Activated CD4-positive, alpha-beta memory T cell treated with anti-CD3 and anti-CD28 coated beads for 36 hours (primary cell): Measurements from ENCODE around the gene PROSER3. TPM values are rescaled to one million over a fixed set of nuclear protein-coding genes. Genes with fewer than 3 reads are reported as not detected.
A peak's percentile ranks its signal among the peaks of the same experiment; 100 is the strongest.
"Not testable (repeated sequence)": the region's sequence is repeated elsewhere in the genome, so short reads cannot be mapped to it uniquely, and the experiment has no call there.

Experiments
- CTCF ChIA-PET: fragments of 350-600 bp; sonication (Branson Sonifier 250); formaldehyde crosslinking; loops from one replicate; lab custom pipeline; 2021; ENCODE audit warnings: antibody characterized with exemption, inconsistent platforms; lab: Charles Lee
- POLR2A ChIA-PET: fragments of 350-600 bp; sonication (Branson Sonifier 250); formaldehyde crosslinking; loops from one replicate; lab custom pipeline; 2021; ENCODE audit warnings: antibody characterized with exemption; lab: Charles Lee
- DNase-seq: peaks from one replicate; pipeline ENCODE4 v3.0.0-alpha.2; 2020
- H3K27ac Mint-ChIP-seq: one replicate; pipeline ENCODE4 v1.8.0; 2021; ENCODE audit warnings: mixed read lengths
- H3K27me3 Mint-ChIP-seq: one replicate; pipeline ENCODE4 v1.8.0; 2021; ENCODE audit warnings: mixed read lengths
- H3K36me3 Mint-ChIP-seq: one replicate; pipeline ENCODE4 v1.8.0; 2021; ENCODE audit warnings: mixed read lengths
- H3K4me1 Mint-ChIP-seq: one replicate; pipeline ENCODE4 v1.8.0; 2021; ENCODE audit warnings: low read depth, mixed read lengths
- H3K4me3 Mint-ChIP-seq: one replicate; pipeline ENCODE4 v1.8.0; 2021; ENCODE audit warnings: mild to moderate bottlenecking, mixed read lengths
- H3K9me3 Mint-ChIP-seq: one replicate; pipeline ENCODE4 v1.8.0; 2021; ENCODE audit warnings: mixed read lengths
- intact Hi-C: fragments of 100-400 bp; cut with micrococcal nuclease; formaldehyde crosslinking; loops from one replicate; pipeline ENCODE4 v1.15.1; 2023
- total RNA-seq, 2 experiments: library from RNA; stranded (reverse); gene quantifications; one replicate each; pipeline ENCODE4 v1.2.3, GENCODE V29; 2021

The PROSER3 gene
- total RNA-seq, 2 experiments from 2014 or later: 38.4 to 40.0 TPM

GRCh38 chr19:35792888-35793287 is 34.9 kb downstream of the PROSER3 start:
- ChIA-PET POLR2A (no interaction called here), CTCF (no interaction called here)
- no peak overlapping the region for H3K4me3 Mint-ChIP-seq
- intact Hi-C loops: no loop called here
- no peak for DNase-seq
- no peak overlapping the region for H3K27ac Mint-ChIP-seq
- H3K9me3 Mint-ChIP-seq: no peaks in the 10 kb centered on the region
- H3K36me3 Mint-ChIP-seq: no peaks in the 10 kb centered on the region
- H3K4me1 Mint-ChIP-seq: no peaks in the 10 kb centered on the region
- H3K27me3 Mint-ChIP-seq: peaks cover 20% of the 10 kb centered on the region

DNA sequence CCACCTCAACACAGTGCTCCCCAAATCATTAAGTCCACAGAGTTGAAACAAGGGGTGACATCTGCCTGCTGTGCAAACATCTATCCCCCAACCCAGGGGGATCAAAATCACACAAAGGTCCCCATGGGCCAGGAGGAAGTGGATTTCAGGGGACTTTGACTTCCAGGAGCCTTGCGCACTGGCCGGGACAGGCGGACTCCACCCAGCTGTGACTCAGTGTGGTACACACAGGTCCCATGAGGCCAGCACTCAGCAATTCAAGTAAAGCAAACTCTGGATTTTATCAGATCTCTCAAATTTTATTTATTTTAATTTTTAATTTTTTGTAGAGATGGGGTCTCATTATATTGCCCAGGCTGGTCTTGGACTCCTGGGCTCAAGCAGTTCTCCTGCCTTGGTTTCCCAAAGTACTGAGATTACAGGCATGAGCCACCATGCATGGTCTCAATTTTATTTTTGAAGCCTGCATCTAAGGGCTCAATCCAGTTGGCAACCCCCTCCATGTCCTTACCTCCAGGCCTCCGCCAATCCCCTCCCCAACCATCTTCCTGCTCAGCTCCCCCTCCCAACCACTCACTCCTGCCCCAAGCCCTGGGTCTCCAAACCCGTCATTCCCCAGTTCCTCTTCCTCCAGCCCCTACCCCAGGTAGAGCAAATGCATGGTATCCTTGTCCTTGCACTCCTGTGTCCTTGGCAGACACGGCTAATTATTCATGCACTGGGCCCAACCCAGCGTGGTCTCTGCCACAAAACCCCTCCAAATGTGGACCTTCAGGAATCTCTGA is 35.6 kb downstream of the PROSER3 start:
- intact Hi-C loops: no loop called here
- Mint-ChIP-seq H3K4me1 (no peaks in the 10 kb centered on the region), H3K27ac (no peak overlapping the region), H3K36me3 (no peaks in the 10 kb centered on the region), H3K27me3 (peaks cover 23% of the 10 kb centered on the region), H3K4me3 (no peak overlapping the region), H3K9me3 (no peaks in the 10 kb centered on the region)
- no peak for DNase-seq
- ChIA-PET POLR2A (no interaction called here), CTCF (no interaction called here)

- H3K4me1 Mint-ChIP-seq, H3K4me3 Mint-ChIP-seq, POLR2A ChIA-PET, DNase-seq, intact Hi-C loops, H3K27ac Mint-ChIP-seq, H3K36me3 Mint-ChIP-seq, CTCF ChIA-PET, H3K9me3 Mint-ChIP-seq: not testable (repeated sequence)
- peaks cover 27% of the 10 kb centered on the region for H3K27me3 Mint-ChIP-seq
Measured at GRCh38 chr19:35795564-35795963, 37.6 kb downstream of the PROSER3 start.

GRCh38 chr19:35796645-35797542 is 38.9 kb downstream of the PROSER3 start:
- Mint-ChIP-seq H3K4me1 (no peaks in the 10 kb centered on the region), H3K4me3 (no peak overlapping the region), H3K36me3 (no peaks in the 10 kb centered on the region), H3K9me3 (no peaks in the 10 kb centered on the region), H3K27me3 (peaks cover 27% of the 10 kb centered on the region), H3K27ac (no peak overlapping the region)
- CTCF ChIA-PET: no interaction called here
- POLR2A ChIA-PET: no interaction called here
- no peak for DNase-seq
- intact Hi-C loops: no loop called here

GRCh38 chr19:35797663-35798062 is 39.7 kb downstream of the PROSER3 start:
- DNase-seq: peak; percentile 32
- Mint-ChIP-seq H3K36me3 (no peaks in the 10 kb centered on the region), H3K4me3 (no peak overlapping the region), H3K9me3 (no peaks in the 10 kb centered on the region), H3K27me3 (peaks cover 27% of the 10 kb centered on the region), H3K4me1 (no peaks in the 10 kb centered on the region), H3K27ac (no peak overlapping the region)
- ChIA-PET CTCF (no interaction called here), POLR2A (no interaction called here)
- intact Hi-C loops: no loop called here

- Mint-ChIP-seq H3K27me3 (peaks cover 16% of the 10 kb centered on the region), H3K4me1 (peaks cover 6% of the 10 kb centered on the region), H3K36me3 (no peaks in the 10 kb centered on the region), H3K4me3 (no peak overlapping the region), H3K9me3 (no peaks in the 10 kb centered on the region), H3K27ac (no peak overlapping the region)
- ChIA-PET POLR2A (no interaction called here), CTCF (interaction anchor here (1.2 kb wide), 1 partner anchor 109 kb away, joined by 6 read pairs; no protein-coding TSS in a partner anchor)
- intact Hi-C loops: no loop called here
- no peak for DNase-seq
Measured at GRCh38 chr19:35801828-35802227, 43.9 kb downstream of the PROSER3 start.

GRCh38 chr19:35805526-35806102 is 47.6 kb downstream of the PROSER3 start:
- CTCF ChIA-PET: no interaction called here
- Mint-ChIP-seq H3K27ac (no peak overlapping the region), H3K4me1 (peaks cover 6% of the 10 kb centered on the region), H3K36me3 (no peaks in the 10 kb centered on the region), H3K27me3 (no peaks in the 10 kb centered on the region), H3K9me3 (no peaks in the 10 kb centered on the region), H3K4me3 (no peak overlapping the region)
- intact Hi-C loops: no loop called here
- no peak for DNase-seq
- POLR2A ChIA-PET: no interaction called here

GRCh38 chr19:35806597-35806996 is 48.6 kb downstream of the PROSER3 start:
- Mint-ChIP-seq H3K4me1 (peaks cover 6% of the 10 kb centered on the region), H3K36me3 (no peaks in the 10 kb centered on the region), H3K27ac (no peak overlapping the region), H3K27me3 (no peaks in the 10 kb centered on the region), H3K4me3 (no peak overlapping the region), H3K9me3 (no peaks in the 10 kb centered on the region)
- CTCF ChIA-PET: no interaction called here
- no peak for DNase-seq
- intact Hi-C loops: no loop called here
- POLR2A ChIA-PET: no interaction called here

DNA sequence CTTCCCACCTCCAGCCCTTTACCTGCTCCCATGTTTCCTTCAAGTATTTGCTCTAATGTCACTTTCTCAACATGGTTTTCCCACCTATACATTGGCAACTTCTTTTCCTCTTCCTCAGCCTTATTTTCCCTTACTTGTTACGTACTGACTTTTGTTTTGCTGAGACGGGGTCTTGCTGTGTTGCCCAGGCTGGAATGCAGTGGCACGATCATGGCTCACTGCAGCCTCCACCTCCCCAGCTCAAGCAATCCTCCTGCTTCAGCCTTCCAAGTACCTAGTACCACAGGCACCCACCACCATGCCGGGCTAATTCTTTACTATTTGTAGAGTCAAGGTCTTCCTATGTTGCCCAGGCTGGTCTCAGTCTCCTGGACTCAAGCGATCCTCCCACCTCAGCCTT is 49.7 kb downstream of the PROSER3 start:
- Mint-ChIP-seq H3K36me3 (no peaks in the 10 kb centered on the region), H3K4me3 (no peak overlapping the region), H3K9me3 (no peaks in the 10 kb centered on the region), H3K27ac (no peak overlapping the region), H3K27me3 (no peaks in the 10 kb centered on the region), H3K4me1 (peaks cover 6% of the 10 kb centered on the region)
- DNase-seq: no peak
- POLR2A ChIA-PET: no interaction called here
- CTCF ChIA-PET: no interaction called here
- intact Hi-C loops: no loop called here

DNA sequence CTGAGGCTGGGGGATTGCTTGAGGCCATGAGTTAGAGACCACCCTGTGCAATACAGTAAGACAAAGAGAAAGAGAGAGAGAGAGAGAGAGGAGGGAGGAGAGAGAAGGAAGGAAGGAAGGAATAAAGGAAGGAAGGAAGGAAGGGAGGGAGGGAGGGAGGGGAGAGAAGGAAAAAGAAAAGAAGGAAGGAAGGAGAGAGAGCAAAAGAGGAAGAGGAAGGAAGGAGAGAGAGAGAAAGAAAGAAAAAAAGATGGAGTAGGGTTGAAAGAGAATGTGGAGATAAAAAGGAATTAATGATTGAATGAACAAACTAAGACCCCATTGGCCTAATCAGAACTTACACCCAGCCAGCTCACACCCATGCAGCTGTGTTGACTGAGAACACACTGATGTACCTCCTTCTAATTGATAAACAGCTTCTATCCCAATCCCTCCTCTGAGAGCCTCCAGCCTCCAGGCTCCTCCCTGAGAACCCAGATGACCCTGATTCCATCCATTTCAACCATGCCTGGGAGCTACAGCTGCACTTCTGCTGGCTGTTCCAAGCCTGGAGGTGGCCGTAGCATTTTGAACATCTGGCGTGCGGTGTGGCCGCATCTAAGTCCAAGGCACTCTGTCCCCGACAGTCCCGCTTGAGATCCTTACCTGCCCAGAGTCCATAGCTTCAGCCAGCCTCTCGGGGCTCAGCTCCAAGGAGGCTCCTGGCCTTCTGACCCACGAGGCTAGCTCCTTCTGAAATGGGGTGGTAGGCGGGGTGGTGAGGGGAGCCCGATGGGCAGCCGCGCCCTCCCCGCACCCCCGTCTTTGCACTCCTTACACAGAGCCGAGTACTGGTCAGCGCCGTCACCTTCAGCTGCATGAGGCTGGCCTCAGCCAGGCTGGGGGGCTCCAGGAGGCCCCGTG is 53.6 kb downstream of the PROSER3 start:
- H3K27ac Mint-ChIP-seq: no peak overlapping the region

DNA sequence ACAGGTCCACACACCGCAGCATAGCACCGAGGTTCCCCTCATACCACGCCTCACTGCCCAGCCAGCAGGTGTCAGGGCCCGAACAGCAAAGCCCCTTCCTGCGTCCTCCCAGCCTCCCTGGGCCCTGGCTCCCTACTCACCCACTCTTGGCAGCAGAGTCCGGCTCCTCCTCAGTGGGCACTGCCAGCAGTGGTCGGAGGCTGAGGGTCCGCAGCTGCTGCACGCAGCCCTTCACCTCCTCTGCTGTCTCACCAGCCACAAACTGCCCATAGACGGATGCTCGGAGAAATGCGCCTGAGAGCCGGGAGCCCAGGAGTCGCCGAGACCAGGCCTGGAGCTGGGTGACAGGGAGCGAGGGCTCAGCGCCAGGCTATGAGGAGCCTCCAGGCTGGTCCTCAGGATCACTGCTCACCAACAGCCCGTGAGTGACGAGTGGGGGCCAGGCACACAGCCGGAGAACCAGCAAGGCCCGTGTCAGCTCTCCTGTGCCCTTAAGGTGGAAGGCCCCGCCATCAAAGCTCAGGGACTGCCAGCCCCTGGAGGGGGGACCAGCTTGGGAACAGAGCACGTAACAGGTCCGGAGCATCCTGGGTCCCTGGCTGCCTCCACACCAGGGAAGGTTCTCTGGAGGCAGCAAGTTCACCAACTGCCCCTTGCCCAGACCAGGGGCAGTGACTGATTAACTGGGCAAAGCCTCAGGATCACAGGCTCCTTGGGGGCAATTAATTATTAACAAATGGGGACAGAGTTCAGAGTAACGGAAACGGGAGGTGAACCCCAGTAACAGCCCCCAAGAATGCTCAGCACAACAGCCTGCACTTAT is 54.5 kb downstream of the PROSER3 start, which contains the start of gene PRODH2:
Gene PRODH2 (minus strand): TSS at position 626 of the 823 bp plus-strand sequence. CDS start 40 bp downstream, at position 586.
- Mint-ChIP-seq H3K36me3 (peaks cover 2% of the 10 kb centered on the region), H3K27me3 (peaks cover 10% of the 10 kb centered on the region), H3K4me1 (no peaks in the 10 kb centered on the region), H3K4me3 (no peak within 1 kb of the TSS), H3K27ac (no peak within 1 kb of the TSS), H3K9me3 (no peaks in the 10 kb centered on the region)
- CTCF ChIA-PET: interaction anchor here (0.6 kb wide), 1 partner anchor 23 kb away, joined by 3 read pairs; no protein-coding TSS in a partner anchor
- DNase-seq: no peak
- POLR2A ChIA-PET: no interaction called here
- intact Hi-C loops: no loop called here

More for the DNA sequence above, 53.6 kb downstream of the PROSER3 start:
- no peaks in the 10 kb centered on the region for H3K9me3 Mint-ChIP-seq
- no peak for DNase-seq
- H3K27me3 Mint-ChIP-seq: peaks cover 8% of the 10 kb centered on the region
- ChIA-PET POLR2A (no interaction called here), CTCF (no interaction called here)
- intact Hi-C loops: no loop called here
- peaks cover 2% of the 10 kb centered on the region for H3K36me3 Mint-ChIP-seq
- H3K4me1 Mint-ChIP-seq: no peaks in the 10 kb centered on the region
- no peak overlapping the region for H3K4me3 Mint-ChIP-seq
